ENCODE data around the gene RAB44.

DNA sequence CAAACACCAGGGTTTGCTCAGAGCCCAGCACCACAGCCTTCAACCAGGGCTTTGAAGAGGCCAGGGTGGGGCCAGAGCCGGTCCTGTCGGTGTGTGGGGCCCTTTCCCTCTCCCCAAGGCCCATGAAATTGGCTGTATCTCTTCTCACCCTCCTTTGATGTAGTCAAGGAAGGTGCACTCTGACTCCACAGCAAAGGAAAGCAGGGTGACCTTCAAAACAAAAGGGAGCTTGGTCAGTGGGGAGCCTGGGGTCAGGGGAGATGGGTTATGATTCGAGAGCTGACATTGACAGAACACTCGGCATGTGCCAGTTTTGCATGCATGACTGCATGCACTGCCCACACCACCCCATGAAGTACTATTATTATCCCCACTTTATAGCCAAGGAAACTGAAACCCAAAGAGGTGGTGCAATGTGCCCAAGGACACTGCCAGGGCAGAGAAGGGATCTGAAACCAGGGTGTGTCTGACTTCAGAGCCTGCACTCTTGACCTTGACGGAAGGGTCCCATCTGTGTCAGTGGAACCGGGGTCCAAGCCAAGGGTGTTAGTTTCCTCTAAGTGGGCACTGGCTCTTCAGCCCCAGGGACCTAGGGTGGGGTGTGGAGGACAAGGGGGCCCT, 55.4 kb downstream of the RAB44 start:
- TF ChIP-seq, protein P1, sequence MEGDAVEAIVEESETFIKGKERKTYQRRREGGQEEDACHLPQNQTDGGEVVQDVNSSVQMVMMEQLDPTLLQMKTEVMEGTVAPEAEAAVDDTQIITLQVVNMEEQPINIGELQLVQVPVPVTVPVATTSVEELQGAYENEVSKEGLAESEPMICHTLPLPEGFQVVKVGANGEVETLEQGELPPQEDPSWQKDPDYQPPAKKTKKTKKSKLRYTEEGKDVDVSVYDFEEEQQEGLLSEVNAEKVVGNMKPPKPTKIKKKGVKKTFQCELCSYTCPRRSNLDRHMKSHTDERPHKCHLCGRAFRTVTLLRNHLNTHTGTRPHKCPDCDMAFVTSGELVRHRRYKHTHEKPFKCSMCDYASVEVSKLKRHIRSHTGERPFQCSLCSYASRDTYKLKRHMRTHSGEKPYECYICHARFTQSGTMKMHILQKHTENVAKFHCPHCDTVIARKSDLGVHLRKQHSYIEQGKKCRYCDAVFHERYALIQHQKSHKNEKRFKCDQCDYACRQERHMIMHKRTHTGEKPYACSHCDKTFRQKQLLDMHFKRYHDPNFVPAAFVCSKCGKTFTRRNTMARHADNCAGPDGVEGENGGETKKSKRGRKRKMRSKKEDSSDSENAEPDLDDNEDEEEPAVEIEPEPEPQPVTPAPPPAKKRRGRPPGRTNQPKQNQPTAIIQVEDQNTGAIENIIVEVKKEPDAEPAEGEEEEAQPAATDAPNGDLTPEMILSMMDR (IDR thresholded peaks at IDR 0.05): no peak
- TF ChIP-seq POLR2A (IDR thresholded peaks at IDR 0.05): no peak
